GF-D8 (cell line): ENCODE measurements around the gene EZH2.
A peak's percentile ranks its signal among the peaks of the same experiment; 100 is the strongest.

Experiments used
- DNase-seq: peaks from one replicate; lab custom pipeline; 2025; lab: John Stamatoyannopoulos, UW

EZH2 gene

DNA sequence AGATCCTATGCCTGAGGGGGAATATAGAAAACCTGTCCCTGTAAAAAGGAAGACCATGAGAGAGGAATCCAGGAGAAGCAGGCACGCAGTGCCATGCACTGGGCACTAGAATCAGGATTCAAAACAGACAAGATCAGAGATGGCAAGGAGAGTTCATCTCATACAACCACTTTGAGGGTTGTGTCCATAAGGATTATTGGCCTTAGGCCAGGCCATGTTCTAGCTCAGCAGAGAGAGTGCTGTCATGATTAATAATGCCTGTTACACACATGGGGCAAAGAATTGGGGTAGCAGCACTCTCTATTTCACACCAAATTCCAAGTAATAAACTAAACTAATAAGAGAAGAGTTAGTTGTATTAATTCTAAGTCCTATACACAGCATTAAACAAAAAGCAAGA lies 29.1 kb downstream of the EZH2 start:
- no peak for DNase-seq

DNA sequence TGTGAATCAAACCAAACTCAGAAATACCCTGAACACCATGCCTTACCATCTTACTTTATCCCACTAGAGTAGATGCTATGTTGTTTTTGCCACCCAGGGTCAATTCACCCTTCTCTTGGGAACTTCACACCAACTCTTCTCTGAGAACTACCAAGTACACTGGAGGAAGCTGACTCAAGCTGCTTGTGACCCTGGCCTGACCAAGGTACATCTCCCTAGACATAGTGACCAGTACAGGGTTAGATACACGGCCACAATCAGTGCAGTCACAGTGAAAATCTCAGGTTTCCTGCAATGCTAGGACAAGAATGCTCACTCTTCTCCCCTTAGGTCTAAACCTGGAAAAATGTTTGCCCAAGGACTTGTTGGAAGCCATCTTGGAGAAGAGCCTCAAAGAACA lies 31.8 kb downstream of the EZH2 start:
- no peak for DNase-seq

DNA sequence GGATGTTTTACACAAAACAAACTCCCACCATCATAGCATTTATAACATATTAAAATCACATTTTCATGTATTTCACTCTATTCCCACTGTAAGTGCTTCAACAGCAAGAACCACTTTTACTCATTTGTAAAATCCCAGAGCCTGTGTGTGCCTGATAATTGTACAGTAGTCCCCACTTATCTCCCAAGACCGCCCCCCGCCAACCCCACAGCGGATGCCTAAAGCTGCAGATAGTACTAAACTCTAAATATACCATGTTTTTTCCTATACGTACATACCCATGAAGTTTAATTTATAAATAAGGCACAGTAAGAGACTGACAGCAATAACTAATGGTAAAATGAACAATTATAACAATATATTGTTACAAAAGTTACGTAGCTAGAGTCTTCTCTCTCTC lies 33.5 kb downstream of the EZH2 start:
- no peak for DNase-seq

DNA sequence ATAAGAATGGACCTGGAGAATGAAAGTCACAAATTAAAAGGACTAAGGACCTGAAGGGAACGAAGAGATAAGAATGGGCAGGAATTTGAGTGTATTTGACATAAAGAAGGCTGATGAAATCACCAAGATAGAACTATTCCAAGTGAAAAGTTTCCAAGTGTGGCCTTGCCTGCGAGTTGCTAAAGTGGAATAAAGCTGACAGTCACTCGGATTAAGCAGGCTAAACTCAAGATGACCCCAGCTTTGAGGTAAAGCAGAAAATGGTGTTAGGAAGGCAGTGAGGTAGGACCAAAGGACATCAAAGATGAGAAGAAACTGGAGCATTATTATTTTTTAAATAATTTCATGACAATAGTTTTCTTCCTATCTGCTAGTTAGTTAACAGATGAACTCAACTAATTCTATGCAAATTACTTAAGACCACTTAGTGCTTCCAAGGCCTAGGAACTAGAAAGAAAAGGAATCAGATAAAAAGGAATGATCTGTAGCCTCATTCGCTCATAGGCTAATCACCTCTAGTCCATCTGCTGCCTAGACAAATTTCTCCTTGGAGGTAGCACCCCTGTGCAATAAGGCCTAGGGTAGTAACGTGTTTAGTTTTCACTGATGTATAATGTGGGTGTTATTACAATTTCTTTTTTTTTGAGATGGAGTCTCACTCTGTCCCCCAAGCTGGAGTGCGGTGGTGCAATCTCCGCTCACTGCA lies 34.5 kb downstream of the EZH2 start:
- no peak for DNase-seq

DNA sequence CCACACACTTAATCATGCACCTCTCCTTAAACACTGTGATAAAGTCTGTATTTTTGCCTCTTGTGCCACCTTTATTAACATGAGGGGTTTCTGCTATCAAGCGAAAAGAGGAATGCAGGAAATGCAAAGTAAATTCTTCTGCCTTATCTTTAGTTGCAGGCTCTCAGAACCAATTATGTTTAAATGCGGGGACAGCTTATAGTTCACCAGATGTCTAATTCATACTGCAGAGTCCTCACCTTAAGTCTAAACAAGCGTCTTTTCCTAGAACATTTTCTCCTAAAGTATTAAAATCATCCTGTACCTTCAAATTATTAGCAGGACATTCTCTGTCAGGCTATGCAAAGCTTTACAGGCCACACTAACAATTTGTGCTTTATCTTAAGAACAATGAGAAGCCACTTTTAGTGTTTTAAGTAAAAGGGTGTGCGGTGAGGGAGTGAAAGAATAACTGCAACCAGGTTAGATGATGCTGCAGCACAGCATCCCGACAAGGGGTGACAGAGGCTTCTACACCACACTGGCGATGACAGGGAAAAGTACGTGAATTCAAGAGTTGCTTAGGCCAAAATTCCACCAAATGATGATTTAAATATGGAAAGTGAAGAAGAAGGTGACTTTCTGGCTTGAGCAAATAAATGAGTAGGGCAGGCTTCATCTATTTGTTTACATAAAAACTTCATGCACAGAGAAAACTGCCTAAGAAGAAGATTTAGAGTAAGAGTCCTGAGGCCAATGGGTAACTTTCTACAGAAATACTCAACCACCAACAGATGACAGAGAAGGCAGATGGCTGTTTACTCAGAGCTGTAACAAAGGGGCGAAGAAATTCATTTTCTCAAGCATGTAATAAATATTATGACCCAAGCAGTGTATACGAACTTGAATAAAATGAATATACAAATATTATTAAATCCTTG lies 36.0 kb downstream of the EZH2 start:
- no peak for DNase-seq

DNA sequence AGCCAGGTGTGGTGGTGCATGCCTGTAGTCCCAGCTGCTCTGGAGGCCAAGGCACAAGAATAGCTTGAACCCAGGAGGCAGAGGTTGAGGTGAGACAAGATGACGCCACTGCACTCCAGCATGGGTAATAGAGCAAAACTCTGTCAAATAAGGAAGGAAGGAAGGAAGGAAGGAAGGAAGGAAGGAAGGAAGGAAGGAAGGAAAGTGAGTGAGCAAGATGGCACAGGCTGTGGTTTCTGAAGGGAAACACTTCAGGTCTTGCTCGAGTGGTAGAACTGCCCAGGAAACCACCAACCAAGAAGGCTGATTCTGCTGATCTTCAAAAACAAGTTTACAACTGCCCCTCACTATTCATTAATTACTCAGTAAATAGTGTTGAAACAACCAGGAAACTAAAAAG lies 45.2 kb downstream of the EZH2 start:
- peak; percentile 83 for DNase-seq

DNA sequence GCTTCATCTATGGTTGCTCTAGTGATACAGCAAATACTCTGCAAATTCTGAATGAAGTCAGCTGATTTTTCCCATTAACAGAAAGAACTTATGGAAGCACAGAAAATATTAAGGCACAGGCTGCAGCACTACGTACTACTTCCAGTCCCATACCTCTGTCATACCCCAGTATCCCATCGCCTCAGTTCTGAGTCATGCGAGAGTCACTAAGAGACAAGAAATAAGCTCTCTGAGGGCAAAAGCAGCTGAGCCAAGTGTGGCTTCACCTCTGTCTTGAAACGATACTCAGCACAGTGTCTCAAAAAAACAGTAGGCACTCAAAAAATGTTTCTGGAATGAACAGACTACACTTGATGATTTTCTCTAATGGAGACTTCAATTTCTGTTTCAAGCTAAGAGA lies 48.2 kb downstream of the EZH2 start:
- no peak for DNase-seq

DNA sequence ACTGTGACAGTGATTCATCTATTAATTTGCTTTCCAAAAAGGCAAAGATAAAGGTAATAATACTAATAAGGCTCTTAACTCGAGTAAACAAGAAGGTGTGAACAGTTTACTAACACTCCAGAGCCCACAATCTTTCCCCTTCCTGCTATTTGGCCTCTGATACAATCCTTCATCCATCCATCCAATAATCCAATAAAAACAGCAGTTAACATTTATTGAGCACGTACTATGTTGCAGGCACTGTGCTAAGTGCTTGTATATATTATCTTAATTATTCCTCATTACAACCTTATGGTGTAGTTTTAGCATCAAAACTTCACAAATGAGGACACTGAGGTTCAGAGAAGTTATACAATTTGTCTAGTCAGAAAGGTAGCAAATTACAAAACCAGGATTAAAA lies 49.5 kb downstream of the EZH2 start:
- no peak for DNase-seq

DNA sequence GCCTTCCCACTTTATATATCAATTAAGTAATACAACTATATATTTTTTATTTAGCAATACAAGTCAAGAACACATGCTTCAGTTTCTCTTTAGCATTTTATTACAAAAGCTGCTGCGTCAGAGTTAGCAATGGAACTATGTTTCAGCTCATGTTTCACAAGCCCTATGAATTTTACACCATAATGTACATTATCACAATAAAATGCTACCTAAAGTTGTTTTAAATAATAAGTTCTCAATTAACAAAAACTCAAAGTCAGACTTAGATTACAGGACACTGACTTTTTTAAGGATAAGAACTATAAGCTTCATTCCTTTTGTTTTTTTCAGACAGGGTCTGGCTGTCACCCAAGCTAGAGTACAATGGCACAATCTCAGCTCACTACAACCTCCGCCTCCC lies 52.3 kb downstream of the EZH2 start:
- no peak for DNase-seq

DNA sequence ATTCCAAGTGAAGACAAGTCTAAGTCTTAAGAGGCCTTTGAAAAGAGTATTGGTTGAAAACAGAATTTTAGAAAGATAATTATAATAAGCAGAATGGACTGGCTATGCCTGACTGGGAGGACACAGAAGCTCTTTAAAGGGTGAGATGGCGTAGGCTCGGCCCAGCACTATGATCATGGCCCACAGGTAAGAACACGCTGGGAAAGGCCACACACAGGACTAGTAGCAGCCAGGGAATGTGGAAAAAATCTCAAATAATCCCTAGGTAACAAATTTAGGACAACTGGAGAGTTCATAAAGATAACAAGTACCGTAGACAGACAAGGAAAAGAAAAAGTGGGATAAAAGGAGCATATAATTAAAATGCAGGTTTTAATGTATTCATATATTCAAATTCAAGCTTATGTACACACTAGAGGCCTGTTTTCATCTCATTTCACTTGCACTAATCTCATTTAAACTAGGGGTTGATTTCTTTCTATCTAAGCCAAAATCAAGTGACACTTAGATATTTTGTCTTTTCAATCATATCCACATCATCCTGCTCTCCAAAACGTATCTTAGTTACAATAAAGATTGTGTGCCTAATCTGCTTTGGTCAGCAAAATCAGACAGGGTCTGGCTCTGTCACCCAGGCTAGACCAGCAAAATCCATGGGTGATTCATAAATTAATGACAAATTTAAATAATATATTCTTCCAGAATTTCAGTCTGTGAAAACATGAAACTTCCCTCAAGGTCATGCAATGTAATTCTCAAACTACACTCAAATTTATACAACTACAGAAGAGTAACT lies 53.0 kb downstream of the EZH2 start:
- no peak for DNase-seq

DNA sequence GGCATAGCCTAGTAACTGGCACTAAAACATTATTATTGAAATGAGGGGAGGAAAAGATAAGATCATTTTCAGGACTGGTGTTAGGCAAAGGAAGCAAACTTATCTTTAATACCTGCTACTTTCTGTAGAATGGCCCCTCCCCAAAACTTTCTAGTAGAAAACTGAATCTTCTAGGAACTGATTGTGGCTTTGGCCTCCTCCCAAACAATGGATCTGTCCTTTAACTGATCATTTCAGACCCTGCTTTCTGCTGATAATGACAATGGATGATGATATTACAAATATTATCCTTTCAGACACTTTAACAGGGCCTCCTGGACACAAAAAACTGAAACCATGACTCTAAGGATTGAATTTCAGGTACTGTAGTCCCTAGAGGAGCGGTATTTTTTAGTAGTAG lies 55.1 kb downstream of the EZH2 start:
- no peak for DNase-seq

DNA sequence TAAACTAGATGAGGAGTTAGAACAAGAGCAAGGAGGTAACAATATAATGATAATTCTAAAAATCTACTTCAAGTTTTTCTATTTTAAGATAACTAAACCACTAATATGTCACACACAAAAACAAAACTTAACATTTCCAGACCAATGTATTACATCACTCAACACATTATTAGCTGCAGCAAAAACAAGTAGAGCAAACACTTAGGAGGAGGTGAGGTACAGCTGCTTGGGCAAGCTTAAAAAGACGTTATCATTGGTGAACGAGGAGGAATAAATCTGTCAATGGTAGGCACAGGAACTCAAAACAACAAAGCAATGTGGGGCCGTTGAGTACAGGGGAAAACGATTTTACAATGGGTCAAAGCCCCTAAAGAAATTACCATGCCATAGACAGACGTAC lies 58.8 kb downstream of the EZH2 start:
- no peak for DNase-seq

DNA sequence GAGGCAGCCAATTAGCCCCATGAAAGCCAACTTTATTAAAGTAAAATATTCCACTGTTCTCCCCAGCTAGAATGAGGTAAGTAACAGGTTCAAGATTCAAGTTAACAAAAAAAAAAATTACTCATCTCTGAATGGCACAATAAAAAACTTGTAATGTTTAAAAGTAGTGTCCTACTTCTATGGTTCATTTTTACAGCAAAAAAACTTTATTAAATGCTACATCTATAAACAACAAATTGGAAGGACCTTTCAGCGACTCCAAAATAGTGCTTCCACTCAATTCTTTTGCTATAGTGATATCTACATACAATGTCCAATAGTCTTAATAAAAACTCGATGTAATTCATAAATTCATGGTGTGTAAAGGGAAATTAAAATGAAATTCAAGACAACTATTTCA lies 59.2 kb downstream of the EZH2 start:
- no peak for DNase-seq

DNA sequence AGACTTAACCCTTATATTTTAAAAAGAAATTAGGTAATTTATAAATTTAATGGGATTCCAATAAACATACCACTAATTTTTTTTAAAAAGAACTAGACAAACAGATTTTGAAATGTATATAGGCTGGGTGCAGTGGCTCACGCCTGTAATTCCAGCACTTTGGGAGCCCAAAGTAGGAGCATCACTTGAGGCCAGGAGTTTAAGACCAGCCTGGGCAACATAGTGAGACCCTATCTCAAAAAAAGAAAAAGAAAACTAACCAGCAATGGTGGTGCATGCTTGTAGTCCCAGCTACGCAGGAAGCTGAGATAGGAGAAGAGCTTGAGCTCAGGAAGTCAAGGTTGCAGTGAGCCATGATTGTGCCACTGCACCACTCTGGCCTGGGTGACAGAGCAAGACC lies 62.7 kb downstream of the EZH2 start:
- DNase-seq = no peak

DNA sequence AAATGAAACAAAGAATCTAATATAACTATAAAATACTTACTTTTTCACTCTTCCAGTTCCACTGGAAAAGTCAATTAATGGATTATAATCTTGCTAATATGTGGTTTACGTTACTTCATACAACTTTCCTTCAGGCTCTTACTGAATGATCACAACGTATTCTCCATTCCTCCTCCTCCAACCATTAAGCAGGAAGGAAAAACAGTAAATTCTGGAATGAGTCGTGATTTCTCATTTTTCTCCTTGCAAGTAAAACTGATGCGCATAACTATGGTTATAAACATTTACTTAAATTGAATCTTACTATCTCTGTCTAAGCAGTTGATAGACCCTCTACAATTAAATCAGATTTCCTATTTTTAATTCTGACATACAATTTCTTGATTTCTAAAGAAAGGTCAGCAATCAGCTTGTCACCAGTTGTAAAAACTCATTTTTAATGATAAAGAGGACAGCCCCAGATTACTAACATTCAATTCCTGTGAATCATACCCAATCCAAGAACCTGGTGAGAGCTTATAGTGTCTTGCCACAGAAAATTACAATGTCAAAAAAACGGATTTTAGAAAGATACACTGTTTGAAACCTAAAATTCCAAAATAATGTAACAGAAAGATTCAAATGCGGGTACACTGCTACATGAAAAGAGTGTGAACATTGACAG lies 64.3 kb downstream of the EZH2 start:
- DNase-seq = no peak

DNA sequence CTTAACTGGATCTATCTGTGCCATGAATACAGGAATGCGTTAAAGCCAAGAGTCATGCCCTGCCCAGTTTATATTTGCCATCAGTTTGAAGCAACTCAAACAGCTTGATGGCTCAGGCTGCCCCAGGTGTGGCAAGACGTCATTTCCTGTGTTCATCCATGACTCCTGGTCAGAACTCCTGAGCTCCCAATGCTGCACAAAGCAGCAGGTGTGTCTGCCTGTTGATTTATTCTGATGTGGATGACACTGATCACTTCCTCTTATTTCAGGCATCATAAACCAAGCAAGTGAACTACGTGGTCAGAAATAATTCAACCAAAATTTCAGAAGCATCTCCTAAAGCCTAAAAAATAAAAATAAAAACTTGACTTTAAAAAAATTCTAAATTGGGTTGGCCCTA lies 68.5 kb downstream of the EZH2 start:
- no peak for DNase-seq

DNA sequence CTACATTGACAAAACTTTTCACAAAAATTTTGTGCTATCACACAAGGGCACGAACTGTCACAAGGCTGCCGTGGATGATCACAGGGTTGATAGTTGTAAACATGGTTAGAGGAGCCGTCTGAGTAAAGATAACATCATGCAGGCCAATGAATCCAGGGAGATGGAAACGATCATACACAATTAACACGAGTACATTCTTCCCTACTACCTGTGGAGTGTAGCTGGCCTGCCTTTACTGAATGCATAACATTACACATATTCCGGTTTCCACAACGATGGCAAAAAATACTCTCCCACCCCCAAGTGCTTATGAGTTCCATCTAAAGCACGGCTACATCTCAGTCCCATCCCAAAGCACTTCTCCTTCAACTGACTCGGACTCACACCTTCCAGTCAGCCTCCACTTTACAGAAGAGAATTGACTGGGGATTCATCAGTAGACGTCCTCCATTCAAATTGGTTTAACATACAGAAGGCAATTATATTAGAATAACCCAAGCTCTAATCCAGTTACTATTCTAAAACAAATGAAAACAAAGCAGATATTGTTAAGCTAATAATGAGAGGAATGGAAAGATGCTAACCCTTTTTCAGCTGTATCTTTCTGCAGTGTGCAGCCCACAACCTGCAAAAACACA lies 69.0 kb downstream of the EZH2 start:
- DNase-seq = no peak

DNA sequence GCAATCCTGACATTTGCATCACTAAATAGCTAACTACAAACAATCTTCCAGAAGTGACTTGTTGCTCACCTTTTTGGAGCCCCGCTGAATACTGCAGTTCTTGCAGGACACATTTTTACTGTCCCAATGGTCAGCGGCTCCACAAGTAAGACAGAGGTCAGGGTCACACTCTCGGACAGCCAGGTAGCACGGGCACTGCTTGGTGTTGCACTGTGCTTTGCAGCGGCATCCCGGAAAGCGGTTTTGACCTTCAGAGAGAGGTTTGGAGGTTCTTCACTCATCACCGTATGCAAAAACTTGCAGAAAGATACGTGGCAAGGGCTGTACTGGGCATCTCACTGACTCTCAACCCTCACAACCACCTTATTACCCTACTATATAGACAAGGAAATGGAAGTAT lies 70.2 kb downstream of the EZH2 start:
- no peak for DNase-seq

DNA sequence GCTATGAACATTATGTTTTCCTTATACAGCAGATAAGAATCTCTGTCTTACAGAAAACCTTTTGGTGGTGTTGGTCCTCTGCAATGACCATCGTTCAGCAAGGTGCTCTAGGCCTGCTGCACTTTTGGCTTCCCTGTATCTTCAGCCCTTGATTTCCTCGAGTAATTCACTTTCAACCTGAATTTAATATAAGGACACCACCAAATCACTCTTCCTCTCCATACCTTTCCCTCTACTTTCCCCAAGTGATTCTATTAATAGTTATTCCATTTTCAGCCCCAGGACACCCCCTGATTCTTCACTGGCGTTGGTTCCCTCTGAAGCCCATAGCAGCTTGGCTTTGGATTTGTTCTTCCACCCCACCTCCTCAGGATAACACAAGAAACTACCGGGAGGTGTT lies 72.2 kb downstream of the EZH2 start:
- no peak for DNase-seq

DNA sequence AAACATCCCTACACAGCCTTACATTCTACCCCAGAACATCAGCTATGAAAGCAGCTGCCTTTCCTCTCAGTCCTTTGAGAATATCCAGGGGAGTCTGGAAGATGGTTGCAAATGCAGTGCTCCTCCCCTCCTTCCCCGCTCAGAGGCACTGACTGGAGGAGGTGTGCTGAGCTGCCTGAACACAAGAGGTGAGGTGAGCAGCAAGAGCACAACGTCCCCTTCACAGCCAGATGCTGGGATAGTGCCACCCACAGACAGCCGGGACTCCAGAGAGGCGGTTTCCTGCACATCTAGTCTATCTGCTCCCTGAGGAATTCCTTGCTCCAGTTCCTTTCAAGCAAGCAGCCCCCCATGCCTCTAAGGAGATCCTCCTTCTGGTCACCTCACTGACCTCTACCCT lies 74.2 kb downstream of the EZH2 start:
- DNase-seq = no peak

DNA sequence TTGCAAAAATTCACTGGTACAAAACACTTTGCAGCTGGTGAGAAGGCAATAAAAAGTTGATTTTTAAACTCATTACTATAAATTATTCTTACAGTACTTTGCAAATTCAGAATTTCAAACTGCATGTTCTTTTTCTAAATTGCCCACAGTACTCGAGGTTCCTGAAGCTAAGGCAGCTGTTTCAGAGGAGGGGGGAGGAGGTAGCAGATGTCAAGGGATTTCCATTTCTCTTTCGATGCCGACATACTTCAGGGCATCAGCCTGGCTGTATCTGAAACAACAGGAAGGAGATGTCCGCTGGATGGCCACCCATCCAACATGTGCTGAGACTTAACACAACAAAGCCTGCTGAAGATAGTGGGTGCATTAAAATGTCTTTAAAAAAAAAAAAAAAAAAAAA lies 76.7 kb downstream of the EZH2 start:
- no peak for DNase-seq

DNA sequence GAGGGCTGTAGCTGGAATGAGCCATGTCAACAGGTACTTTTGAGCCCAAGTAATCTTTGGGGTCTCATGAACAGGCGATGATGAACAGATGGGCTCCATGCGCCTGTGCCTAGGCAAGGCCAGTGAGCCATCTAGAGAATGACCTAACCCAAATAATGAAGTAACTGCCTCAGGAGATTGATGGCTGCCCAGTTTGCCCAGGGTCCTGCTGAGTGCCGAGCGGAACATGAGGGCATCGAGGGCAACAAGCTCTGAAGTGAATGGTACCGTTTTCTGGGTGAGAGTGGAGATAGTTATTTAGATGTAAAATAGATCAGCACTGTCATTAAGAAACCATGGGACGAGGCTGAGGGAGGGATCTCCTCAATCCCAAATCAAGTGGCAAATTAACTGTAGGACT lies 77.9 kb downstream of the EZH2 start:
- no peak for DNase-seq
